GM18951 (cell line): ENCODE data around the gene TNS4.

Source experiments
- POLR2A ChIP-seq: IDR thresholded peaks from 4 replicates; pipeline ENCODE4 v1.6.1; 2011; ENCODE audit warnings: mild to moderate bottlenecking; ENCODE audit not compliant: insufficient read length, insufficient read depth; ENCODE audit errors: extremely low read depth
- in situ Hi-C: fragments of 300-500 bp; cut with MboI; formaldehyde crosslinking; loops from one replicate; pipeline ENCODE4 v1.12.0; 2022; ENCODE audit warnings: low sequenced_read_pairs, mixed read lengths, inconsistent platforms; ENCODE audit not compliant: unreplicated experiment

Gene TNS4

GRCh38 chr17:40486522-40487370 lies 14.7 kb downstream of the TNS4 start:
- in situ Hi-C loops, result no loop called here
- no peak for TF ChIP-seq POLR2A

- TF ChIP-seq POLR2A, result no peak
- in situ Hi-C loops, result no loop called here
Observed at GRCh38 chr17:40485851-40486521, 15.4 kb downstream of the TNS4 start.

GRCh38 chr17:40484973-40485530 lies 16.4 kb downstream of the TNS4 start:
- in situ Hi-C loops, result no loop called here
- no peak for TF ChIP-seq POLR2A

GRCh38 chr17:40484285-40484972 lies 17.0 kb downstream of the TNS4 start:
- in situ Hi-C loops, result no loop called here
- TF ChIP-seq POLR2A, result no peak

- in situ Hi-C loops, result no loop called here
- TF ChIP-seq POLR2A, result no peak
Observed at GRCh38 chr17:40483679-40484078, 17.7 kb downstream of the TNS4 start.

- no peak for TF ChIP-seq POLR2A
- in situ Hi-C loops, result no loop called here
Observed at GRCh38 chr17:40482722-40483121, 18.7 kb downstream of the TNS4 start.

- in situ Hi-C loops, result no loop called here
- no peak for TF ChIP-seq POLR2A
Observed at GRCh38 chr17:40481106-40481505, 20.3 kb downstream of the TNS4 start.

GRCh38 chr17:40480501-40481003 lies 20.9 kb downstream of the TNS4 start:
- in situ Hi-C loops, result no loop called here
- TF ChIP-seq POLR2A, result no peak

GRCh38 chr17:40479754-40480480 lies 21.5 kb downstream of the TNS4 start:
- TF ChIP-seq POLR2A, result no peak
- in situ Hi-C loops, result no loop called here

GRCh38 chr17:40478486-40478885 lies 22.9 kb downstream of the TNS4 start:
- no peak for TF ChIP-seq POLR2A
- in situ Hi-C loops, result no loop called here

GRCh38 chr17:40477796-40478195 lies 23.6 kb downstream of the TNS4 start:
- no peak for TF ChIP-seq POLR2A
- in situ Hi-C loops, result no loop called here

- no peak for TF ChIP-seq POLR2A
- in situ Hi-C loops, result no loop called here
Observed at GRCh38 chr17:40475234-40475908, 26.1 kb downstream of the TNS4 start.
